GM12874 (cell line): ENCODE results near the gene F7.

ENCODE experiments used
- TF ChIP-seq, protein P1 (sequence below): IDR thresholded peaks from 2 replicates; pipeline ENCODE4 v1.5.1; 2011; ENCODE audit warnings: low read depth, mild to moderate bottlenecking, control low read depth, low read length, moderate library complexity; ENCODE audit not compliant: insufficient read depth

F7 gene

GRCh38 chr13:113151745-113152690, 46.4 kb downstream of the F7 start:
- TF ChIP-seq, protein P1, sequence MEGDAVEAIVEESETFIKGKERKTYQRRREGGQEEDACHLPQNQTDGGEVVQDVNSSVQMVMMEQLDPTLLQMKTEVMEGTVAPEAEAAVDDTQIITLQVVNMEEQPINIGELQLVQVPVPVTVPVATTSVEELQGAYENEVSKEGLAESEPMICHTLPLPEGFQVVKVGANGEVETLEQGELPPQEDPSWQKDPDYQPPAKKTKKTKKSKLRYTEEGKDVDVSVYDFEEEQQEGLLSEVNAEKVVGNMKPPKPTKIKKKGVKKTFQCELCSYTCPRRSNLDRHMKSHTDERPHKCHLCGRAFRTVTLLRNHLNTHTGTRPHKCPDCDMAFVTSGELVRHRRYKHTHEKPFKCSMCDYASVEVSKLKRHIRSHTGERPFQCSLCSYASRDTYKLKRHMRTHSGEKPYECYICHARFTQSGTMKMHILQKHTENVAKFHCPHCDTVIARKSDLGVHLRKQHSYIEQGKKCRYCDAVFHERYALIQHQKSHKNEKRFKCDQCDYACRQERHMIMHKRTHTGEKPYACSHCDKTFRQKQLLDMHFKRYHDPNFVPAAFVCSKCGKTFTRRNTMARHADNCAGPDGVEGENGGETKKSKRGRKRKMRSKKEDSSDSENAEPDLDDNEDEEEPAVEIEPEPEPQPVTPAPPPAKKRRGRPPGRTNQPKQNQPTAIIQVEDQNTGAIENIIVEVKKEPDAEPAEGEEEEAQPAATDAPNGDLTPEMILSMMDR, result no peak

GRCh38 chr13:113152691-113152983, 47.0 kb downstream of the F7 start:
- TF ChIP-seq, protein P1, result no peak

DNA sequence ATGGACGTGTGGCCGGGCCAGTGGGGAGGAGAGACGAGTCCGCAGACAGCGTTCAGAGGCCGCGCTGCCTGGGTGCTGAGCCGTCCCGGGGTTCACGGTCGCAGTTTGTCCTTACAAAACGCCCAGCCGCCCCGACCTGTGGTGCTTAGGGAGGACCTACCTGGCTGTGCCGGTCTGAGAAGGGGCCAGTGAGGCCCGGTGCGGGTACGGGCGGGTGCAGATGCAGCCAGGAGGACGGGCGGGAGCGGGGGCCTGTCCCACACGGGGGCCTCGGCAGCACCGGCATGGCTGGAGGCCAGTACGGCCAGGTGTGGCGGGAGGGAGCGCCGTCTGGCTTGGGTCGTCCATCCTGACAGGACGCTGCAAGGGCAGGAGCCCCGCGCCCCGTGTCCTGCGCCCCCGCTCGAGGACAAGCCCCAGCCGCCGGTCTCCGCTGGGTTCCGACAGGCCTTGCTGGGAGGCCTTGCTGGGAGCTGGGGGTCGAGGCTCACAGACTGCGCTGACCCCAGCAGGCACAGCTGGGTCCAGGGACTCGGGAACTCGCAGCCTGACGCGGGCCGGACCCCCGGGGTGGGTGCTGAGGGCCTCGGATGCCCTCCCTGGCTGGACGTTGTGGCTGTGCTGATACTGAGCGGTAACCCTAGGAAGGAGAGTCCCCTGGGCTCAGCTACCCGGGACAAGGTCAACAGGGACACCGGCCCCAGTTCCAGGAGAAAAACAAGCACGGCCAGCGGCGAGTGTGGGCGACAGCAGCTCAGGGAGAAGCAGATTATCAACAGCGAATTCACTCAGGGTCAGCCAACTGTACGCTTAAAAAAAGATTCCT, 47.6 kb downstream of the F7 start:
- TF ChIP-seq, protein P1, result no peak

DNA sequence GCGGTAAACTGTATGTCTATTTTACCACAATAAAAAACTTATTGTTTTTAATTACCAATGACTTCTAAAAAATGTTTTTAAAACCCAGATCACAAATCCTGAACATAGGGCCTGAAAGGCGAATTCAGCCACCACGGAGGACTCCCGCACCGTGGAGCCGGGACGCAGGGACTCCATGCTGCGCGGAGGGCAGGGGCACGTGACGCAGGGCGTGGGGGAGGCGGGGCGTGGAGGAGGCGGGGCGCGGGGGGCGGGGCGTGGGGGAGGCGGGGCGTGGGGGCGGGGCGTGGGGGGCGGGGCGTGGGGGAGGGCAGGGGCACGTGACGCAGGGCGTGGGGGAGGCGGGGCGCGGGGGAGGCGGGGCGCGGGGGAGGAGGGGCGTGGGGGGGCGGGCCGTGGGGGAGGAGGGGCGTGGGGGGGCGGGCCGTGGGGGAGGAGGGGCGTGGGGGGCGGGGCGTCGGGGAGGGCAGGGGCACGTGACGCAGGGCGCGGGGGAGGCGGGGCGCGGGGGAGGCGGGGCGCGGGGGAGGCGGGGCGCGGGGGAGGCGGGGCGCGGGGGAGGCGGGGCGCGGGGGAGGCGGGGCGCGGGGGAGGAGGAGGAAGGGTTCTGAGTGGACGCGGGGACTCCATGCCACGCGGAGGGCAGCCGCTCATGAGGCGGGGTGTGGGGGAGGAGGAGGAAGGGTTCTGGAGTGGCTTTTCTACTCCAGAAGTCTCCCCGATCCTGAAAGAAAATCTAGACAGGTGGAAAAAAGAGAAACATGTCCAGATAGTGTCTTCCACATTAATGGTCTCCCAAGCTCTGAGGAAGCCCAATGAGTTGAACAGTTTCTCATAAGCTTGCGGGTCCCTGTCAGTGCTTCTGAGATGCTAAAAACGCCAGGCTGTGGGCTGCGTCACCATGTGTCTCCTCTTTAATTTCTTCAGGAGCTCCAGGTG, 48.5 kb downstream of the F7 start:
- TF ChIP-seq, protein P1, result no peak

GRCh38 chr13:113155201-113155600, 49.6 kb downstream of the F7 start:
- TF ChIP-seq, protein P1, result no peak

GRCh38 chr13:113155982-113156655, 50.5 kb downstream of the F7 start:
- TF ChIP-seq, protein P1, result no peak
